Endometrial microvascular endothelial cells (primary cell): ENCODE data around the gene QSOX2. TPM values are rescaled to one million over a fixed set of nuclear protein-coding genes. Genes with fewer than 3 reads are reported as not detected.
"Not testable (repeated sequence)": the region's sequence is repeated elsewhere in the genome, so short reads cannot be mapped to it uniquely, and the experiment has no call there.

Experiments used
- in situ Hi-C: cut with HindIII; loops from 2 replicates; pipeline ENCODE4 v1.10.0; 2017; ENCODE audit warnings: low sequenced_read_pairs, low pct_unique_long_range_greater_than_20kb; ENCODE audit errors: inconsistent ontology term
- total RNA-seq: library from RNA; depleted of rRNA; stranded (reverse); fragments of >200 nt; gene quantifications from one replicate; pipeline ENCODE4 v1.2.3, GENCODE V29; 2015; ENCODE audit errors: inconsistent ontology term

Gene QSOX2
- total RNA-seq, 1 donor from 2014 or later: 21.7 TPM

GRCh38 chr9:136241542-136241941 is 4.1 kb downstream of the QSOX2 start:
- in situ Hi-C loops: no loop called here

GRCh38 chr9:136240941-136241340 is 4.7 kb downstream of the QSOX2 start:
- in situ Hi-C loops: no loop called here

GRCh38 chr9:136239983-136240330 is 5.7 kb downstream of the QSOX2 start:
- in situ Hi-C loops: no loop called here

- in situ Hi-C loops: no loop called here
These were observed 6.3 kb downstream of the QSOX2 start for GRCh38 chr9:136239135-136239982.

DNA sequence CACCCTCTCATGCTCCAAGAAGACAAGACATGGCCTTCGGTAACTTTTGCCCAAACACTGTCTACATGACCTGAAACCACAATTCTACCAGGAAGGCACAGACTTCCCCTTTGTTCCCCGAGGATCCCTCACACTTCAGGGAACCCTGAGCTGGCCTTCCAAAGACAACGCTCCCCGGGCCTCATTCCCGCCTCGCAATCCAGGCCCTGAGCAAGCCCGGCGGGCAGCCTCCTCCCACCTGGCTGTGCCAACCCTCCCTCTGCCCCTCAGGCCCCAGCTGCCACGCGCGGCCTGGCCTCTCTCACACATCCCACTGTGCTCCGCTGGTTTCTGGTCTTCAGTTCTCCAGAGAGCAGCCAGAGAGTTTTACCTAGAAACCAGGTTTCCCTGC is 7.3 kb downstream of the QSOX2 start:
- in situ Hi-C loops: no loop called here

GRCh38 chr9:136237486-136238341 is 7.9 kb downstream of the QSOX2 start:
- in situ Hi-C loops: no loop called here

- in situ Hi-C loops: not testable (repeated sequence)
These were observed 8.9 kb downstream of the QSOX2 start for GRCh38 chr9:136236471-136237410.

DNA sequence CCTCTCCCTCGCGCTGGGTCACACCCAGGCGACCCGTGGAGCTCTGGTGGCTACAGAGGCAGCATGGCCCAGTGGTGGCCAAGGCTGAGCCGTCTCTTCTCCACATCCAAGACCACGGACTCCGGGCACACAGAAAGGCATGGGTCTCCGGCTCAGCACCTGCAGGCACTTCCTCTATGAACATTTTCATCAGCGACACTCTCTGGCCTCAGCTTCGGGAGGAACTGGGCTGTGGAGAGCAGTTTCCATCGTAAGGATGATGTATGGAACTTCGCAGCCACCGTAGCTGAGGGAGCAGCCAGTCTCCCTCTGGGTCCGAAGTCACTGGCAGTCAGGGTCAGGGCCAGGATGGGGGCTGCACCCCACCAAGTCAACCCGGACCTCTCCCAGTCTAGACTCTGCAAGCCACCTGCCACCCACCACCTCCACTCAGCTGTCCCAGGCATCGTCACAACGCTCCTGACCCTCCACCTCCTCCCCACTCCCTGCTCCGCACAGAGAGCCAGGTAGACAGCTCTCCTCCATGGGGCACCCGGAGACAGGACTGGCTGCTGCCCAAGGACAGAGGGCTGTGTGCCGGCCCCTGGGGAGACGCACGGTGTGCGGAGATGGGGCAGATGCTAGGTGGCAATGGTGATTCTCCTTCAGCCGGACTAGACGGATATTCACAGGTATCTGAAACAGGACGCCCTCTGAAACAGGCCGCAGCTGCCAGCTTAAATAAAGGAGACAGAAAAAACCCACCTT is 9.7 kb downstream of the QSOX2 start:
- in situ Hi-C loops: no loop called here

GRCh38 chr9:136235171-136235570 is 10.4 kb downstream of the QSOX2 start:
- in situ Hi-C loops: no loop called here

GRCh38 chr9:136234597-136234996 is 11.0 kb downstream of the QSOX2 start:
- in situ Hi-C loops: no loop called here

DNA sequence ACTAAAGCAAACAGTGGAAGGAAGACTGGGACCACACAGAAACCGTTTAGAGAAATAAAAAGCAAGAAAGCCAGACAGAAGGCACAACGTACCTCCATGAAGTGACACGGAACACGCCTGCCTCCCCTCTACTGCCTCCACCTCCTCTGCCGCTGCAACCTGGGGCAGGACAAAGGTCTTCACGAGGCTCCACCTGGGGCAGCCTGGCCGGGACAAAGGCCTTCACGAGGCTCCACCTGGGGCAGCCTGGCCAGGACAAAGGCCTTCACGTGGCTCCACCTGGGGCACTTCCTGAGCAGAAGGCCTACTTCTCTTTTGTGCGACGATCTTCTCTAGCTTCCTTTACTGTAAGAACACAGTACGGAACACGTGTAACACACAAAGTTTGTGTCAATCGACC is 11.7 kb downstream of the QSOX2 start:
- in situ Hi-C loops: no loop called here

DNA sequence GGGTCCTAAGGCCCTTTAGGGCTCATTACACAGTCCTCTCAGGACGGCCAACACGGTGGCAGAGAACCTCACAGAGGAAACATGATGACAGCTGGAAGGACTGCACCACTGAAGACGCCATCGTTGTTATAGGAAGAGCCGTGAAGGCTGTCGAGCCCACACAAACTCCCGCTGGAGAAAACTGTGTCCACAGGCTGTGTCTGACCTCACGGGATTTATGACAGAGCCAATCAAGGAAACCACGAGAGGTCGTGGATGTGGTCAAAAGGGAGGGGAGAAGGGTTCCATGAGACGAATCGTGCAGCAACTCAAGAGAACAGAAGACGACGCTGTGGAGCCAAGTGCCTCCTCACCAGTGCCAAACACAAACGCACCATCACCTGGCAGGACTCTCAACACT is 12.2 kb downstream of the QSOX2 start:
- in situ Hi-C loops: no loop called here

GRCh38 chr9:136232969-136233368 is 12.6 kb downstream of the QSOX2 start:
- in situ Hi-C loops: no loop called here

GRCh38 chr9:136231478-136232297 is 13.9 kb downstream of the QSOX2 start:
- in situ Hi-C loops: no loop called here

- in situ Hi-C loops: no loop called here
These were observed 14.8 kb downstream of the QSOX2 start for GRCh38 chr9:136230773-136231172.

GRCh38 chr9:136230365-136230764 is 15.2 kb downstream of the QSOX2 start:
- in situ Hi-C loops: no loop called here
